HG03066 (cell line): Measurements from ENCODE around the gene DOCK1.

Experiments used
- ATAC-seq: cut with Tn5 transposase; IDR thresholded peaks from one replicate; pipeline ENCODE4 v1.9.1; 2021; ENCODE audit warnings: low read depth; ENCODE audit not compliant: unreplicated experiment

The DOCK1 gene

DNA sequence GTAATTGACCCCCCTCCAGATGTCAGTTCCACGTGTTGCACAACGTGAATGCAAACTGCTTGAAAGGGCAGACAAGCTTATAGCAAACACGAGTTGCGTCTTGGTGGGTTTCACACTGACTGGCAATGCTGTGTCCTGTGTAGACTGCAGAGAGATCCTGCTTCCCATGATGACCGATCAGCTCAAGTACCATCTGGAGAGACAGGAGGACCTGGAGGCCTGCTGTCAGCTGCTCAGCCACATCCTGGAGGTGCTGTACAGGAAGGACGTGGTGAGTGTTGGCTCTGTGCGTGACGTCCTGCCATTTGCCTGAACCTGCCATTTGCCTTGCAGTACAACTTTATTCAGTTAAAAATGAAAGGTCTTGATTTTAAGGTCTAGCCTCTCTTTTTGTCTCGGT, 220.1 kb downstream of the DOCK1 start:
- no peak for ATAC-seq

DNA sequence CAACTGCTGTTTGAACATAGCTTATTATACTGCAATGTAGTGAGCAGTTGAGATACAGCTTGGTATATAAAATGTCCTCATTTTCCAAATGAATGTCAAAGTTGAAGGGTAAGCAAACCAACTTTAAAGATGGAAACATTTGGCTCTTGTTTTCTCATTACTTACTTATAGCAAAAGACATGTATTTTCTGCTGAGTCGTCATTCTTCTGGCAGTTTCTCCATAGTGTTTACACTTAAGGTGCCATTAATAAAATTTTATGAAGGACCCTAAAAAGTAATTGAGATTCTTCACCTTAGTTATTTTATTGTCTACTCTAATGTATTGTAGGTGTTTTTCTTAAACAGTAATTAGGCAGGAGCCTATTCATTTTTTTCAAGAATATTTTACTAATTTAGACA, 222.6 kb downstream of the DOCK1 start:
- no peak for ATAC-seq

DNA sequence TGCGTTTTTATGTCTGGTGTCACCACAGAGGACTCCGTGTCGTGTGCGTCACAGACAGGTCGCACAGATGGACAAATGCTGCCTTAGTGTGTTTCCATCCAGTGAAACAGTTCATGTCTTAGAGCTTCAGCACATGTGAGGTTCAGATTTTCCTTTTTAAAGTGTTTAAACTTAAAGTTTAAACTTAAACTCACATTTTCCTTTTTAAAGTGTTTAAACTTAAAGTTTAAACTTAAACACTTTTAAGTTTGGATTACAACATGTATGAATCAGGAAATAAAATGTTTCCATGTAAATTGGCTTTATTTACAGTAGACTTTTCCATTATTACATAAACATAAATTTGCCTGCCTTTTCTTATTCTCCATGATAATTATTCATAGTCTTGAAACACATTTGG, 223.9 kb downstream of the DOCK1 start:
- no peak for ATAC-seq

DNA sequence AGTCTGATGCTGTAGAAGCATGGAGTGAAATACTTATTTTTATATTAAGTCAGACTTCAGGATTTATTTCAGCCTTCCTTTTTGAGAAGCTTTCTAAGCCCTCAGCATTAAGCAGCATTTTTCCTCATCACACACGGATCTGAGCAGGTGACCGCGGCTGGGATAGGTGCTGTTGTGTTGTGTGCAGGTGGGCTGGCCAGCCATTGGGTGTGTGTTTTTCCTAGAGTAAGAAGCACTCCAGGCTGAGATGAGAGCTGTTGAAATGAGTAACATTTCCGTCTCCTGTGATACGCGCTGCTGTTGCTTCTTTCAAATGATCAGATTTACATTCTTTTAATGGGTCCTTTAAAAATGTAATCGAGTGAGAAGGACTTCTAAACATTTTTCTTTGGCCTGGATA, 227.2 kb downstream of the DOCK1 start:
- no peak for ATAC-seq

DNA sequence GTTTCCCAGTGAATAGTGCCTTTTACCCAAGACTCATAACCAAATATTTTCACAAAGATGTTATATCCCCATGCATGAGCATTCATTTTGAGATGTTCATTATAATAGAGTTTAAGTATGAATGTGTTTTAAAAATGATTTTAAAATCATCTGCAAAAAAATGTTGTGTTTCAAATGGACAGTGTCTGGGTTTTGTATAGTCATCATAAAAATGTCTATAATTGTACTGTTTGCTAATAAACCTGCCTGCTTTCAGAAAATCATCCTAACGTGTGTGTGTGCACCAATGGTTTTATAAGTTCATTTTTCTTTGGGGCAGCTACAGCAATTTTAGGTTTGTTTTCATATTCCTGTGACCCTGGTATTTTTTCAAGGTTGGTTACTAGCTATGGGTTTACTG, 228.0 kb downstream of the DOCK1 start:
- no peak for ATAC-seq

DNA sequence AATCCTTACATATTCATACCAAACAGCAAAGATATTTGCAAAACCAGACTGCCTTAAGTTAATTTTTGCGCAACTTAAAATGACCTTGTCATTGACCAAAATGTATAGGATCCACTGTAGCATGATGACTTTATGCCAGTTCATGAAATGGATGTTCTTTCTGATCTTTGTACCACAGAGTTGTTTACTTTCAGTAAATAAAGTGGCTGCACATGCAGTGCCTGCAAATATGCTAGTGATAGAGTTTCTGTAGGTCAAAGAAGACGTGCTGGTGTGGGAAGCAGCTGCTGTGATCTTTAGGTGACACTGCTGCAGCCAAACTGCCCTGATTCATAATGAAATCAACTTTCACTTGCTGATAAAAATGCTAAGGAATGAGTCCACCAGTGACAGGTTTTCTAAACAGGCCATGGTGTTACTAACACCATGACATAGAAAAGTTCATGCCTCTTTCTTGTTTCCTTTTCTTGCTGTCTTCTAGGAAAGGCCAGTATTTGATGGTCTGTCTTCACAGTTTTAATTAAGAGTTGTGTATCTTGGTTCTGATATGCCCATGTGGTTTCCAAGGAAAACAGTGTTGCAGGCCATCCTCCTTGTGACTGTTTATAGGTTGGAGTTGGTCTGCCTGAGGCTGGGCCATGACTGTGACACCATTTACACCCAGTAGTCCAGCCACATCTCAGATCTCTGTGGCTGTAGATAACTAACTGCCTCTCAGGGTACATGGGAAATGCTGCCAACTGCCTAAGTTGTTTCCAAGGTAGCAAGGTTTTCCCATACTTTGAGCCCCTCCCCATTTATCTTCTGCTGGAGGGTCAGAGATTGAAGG, 228.7 kb downstream of the DOCK1 start:
- ATAC-seq: no peak

DNA sequence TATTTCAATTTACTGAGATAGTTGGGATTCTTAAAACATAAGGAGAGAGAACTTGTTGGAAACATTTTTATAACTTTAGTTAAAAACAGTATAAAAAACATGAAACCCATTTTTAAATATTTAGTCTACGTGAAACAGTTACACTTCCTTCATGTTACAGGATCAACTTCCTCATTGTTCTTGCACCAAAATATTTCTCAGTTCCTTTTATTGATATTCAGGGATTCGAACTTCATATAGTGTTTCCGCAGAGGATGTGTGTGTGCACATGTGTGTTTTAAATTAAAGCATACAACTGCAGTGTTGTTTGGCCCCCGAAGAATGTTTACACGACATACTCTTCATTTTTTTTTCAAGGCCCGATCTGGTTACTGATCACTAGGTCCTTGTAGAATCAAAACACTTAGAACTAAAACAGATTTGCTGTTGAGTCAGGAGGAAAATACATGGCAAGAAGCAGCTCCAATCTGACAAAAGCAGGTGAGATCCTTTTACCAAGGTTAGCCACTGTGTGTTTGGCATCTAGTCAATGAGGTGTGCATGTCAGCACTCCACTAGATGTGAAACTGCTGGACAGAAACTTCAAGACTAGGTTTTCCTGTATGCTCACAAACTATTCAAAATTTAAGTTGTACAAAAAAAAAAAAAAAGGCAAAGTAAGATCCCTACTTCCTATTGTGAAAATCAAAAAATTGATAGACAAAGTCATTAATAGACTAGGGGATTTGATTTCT, 230.8 kb downstream of the DOCK1 start:
- ATAC-seq: no peak

DNA sequence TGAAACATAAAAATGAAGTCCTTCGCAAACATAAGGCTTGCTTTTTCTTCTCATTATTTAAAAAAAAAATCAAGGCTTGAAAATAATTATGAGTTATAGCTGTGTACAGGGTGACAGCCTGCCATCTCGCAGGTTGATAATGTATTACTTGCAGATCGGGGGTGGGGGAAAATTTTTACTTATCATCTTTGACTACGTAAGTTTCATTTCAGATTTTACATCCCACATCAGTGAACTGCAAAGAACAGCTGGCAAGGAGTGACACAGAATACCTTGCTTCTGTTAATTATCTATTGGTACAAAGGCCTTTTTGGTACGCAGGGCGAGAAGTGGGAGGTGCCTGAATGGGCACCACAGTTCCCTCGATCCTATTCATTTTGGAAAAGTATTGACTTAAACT, 232.2 kb downstream of the DOCK1 start:
- no peak for ATAC-seq

DNA sequence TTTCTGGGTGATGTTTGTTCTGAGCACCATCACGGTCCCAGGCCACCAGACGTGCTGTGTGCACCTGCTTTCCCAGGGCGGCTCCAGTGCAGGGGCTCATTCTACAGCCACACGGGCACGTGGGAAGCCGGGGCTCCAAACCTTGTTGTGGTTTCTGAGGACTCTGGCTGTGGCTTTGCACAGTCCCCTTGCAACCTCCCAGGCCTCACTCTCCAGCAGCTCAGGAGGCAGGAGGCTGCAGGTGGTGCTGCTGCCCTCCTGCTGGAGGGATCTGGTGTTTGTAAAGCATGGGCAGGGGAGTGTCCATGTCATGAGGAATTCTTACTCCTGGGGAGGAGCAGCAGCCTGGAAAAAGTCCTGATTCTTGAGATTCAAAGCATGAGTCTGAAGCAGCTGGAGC, 236.9 kb downstream of the DOCK1 start:
- no peak for ATAC-seq

DNA sequence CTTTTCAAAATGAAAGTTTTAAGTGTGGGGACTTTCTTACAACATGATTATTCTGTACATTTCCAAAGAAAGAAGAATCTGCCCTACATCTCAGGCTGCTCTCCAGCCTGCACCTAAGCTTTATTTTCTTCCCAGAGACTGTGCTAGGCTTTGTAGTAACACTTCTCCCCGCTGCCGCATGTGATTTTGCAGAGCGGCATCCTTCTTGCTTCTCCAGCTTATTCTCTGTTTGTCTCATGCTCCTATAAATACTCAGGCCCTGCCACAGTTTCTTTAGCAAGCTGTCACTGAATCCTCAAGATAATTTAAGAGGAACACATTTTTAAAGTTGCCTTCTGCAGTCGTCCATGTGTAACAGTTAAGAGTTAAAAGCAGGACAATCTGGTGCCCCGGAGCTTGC, 237.6 kb downstream of the DOCK1 start:
- no peak for ATAC-seq

DNA sequence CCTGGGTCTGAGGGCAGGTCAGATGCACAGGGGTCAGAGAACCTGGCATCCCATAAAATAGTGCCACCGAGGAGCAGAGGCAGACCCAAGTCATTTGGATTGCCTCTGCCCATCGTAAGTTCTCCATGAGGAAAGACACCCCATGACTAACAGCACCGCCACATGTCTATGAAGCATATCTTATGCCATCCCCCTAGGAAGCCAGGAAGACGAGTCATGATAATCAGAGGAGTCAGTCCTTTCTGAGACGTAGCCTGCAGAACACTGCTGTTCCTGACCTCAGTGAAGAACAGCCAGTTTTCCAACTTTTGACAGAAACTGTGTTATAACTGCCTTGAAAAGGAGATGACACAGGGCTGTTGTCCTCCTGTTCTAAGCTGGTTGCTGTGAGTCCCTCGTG, 239.9 kb downstream of the DOCK1 start:
- no peak for ATAC-seq

DNA sequence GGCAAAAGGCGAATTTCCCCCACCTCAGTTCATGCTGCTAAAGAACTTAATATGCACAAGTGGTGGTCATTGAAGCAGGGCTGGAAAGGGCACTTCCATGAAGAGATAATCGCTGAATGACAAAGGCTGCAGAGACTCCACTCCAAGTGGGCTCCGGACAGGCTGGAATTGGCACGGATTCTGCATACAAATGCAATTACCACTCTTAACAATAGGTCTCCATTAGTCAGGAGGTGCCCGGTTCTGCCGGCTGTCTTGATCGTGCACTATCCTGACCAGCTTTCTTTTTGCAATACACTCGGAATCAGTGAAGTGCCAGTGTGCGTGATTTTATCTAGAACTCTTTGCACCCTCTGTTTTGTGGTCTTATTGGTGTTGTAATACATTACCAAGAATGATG, 241.4 kb downstream of the DOCK1 start:
- no peak for ATAC-seq

DNA sequence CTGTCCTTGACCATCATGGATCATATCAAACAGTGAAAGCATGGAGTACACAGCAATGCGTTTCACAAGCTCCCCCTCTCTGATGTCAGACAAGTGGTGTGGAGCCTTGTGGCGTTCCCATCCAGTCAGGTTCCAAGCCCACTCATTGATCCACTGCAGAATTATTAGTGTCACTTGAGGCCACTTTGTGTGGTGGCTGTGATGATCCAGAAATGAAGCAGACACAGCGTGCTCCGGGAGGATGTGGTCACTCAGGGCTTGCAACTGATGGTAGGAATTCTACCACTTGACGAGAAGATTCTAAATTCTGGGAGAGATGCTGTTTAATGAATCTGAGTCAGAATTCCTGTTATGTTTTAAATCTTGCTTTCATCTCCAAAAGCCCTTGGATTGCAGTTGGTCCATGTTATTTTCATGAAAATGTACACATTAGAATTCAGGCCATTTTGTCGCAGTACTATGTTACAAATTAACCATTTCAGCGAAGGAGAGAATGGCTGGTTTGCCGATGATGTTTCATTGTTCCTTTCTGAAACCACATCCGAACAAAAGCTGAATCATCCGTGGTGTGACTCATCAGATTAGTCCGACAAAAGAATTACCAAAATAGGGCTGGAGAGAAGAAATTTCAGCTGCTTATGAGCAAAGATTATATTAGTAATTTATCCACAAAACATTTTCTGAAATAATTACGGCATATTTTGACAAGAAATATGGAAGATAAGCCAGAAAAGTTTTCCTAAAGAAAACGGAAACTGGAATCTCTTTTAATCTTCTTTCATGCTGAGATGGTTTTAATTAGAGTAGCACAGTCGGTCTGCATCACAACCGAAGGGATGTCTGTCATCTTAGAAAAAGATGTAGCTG, 243.1 kb downstream of the DOCK1 start:
- no peak for ATAC-seq

DNA sequence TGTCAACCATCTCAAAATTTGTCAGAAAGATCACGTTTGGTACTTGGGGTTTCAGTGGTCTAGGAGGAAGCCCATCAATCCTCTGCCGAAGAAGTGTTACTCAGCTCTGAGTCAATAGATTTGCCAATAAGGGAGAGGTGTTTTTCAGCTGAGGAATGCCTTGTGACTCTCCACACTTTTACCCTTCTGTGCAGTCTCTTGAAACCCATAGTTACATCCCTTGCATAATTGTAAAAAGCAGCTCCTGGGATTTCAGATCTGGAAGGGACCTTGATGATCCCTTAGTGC, 243.6 kb downstream of the DOCK1 start:
- ATAC-seq: no peak

DNA sequence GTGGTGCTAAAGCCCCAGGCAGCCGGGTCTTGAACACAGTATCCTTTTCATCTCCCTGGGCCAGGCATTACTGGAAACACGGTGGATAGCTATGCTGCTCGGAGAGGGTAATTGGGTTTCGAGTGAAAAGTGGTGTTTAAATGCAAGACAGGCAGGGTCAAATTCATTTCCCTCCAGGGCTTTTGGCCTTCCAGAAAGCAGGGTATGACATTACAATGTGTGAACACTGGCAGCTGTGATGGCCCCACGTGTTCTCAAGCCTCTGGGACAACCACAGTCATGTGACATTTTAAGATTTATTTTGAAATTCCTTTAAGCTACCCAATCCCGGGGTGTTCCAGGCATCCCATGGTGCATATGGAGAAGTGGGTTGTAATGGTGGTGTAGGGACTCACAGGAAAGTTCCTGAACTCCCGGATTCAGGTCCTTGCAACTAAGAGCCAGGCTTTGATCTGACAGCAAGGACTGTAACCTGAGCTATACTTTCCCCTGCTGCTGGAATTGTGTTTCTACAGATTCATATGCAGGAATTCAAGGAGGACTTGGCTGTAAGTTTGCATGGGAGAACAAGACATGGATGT, 244.4 kb downstream of the DOCK1 start:
- ATAC-seq: no peak

DNA sequence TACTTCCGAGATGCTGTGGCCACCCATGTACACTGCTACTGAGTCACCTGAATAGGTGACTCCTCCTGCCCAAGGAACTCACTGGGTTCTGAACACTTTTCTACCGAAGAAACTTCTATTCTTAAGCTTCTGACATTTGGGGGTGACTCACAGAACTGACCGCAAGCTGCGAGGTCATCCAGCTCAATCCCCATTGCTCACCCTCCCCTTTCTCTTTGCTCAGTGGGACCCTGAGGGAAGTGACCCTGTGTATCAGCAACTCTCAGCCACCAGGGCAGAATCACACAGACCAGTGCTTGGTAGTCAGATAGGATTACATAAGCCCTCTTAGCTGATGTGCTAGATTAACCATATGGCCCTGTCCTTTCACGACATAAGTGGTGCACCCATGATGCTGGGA, 244.9 kb downstream of the DOCK1 start:
- no peak for ATAC-seq

DNA sequence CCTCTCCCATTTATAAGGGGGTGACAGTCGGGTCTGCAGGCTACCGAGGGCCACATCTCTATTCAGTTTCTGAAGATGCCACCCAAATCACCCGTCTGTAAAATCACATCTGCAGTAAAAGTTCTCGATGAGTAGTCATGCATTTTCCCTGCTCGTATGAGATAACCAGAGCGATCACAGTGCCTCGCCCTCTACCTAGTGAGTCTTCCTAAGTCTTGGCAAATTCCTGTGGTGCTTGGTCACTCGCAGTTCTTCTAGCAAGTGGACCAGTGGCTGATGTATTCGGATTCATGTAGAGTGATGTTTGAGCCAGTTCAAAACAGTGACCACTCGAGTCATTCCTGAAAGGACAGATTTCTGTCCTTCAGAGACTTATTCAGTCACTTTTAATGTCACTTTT, 246.3 kb downstream of the DOCK1 start:
- ATAC-seq: no peak

DNA sequence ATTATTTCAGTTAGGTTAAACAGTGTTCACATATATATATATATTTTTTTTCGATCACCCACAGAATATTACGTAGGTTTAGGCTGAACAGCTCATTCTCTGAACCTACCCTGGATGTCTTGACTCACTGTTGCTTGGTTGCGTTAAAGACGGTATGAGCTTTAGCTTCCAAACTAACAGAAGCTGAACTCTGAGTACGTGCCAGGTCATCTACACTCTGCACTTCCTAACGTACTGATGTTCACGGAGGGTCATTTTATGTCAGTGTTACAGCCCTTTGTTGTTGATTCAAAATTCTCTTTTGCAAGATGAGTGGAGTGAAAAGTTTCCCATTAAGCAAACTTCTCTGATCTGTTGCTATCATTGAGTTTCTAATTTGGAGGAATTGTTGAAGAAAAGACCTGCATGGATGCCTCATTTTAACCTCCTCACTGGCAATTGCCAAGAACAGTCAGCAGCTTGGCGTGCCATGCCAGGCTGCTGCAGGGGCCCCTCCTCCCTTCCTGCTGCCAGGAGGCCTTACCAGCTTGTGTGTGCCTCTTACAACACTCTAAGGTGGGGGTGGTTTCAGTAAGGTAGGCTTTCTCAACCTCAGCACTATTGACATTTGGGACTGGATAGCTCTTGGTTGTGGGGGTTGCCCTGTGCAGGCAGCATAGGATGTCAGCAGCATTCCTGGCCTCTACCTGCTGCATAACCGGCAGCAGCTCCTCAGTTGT, 246.9 kb downstream of the DOCK1 start:
- ATAC-seq: no peak

DNA sequence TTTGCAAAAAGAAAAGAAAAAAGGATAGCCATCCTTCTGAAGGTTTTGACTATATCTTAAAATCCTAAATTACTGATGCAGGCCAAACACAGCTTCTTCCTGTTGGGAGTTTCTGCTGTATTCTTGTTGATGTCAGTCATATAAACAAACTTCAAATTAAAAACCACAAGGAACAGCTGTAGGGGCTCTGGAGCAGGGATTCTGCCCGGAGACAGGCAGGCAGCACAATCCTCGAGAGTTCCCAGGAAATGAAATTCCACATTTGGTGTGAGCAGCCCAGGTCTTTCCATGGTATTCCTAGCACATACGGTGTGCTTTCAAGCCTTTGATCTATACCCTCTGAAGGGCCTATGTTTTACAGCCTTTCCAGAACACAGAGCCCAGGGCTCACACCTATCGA, 248.0 kb downstream of the DOCK1 start:
- no peak for ATAC-seq

DNA sequence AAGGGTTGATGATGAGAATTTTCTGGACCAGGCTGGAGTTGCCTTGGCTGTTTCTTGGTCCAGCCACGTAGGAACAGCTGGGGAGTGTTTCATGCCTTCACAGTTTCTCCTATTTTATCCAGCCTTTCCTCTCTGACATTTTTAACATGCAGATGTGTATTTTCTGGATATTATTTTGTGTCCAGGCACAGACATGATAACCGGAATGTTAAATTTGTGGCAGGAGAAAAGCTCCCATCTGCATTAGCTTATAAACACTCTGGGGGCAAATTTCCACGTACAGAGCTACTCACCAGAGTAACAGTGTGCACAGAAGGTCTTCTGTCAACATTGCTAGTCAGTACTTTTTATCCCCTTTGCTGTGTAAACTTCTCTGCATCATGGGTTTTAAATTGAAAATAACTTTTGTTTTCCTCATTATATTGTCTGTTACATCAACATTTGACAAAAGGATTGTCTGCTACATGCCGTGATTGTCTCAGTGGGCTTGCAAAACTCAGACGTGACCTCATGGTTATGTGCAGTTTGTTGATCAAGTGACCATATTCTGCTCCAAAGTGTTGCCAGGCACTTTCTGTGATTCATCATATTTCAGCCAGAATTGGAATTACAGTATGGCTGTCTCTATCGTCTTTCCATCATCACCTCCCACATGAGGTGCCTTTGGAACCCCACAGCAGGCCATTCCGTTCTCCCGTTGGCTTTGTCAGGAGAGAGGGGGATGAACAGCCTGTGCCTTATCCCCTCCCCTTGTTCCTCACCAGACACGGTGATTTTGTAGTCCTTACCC, 249.8 kb downstream of the DOCK1 start:
- no peak for ATAC-seq
